ENCODE measurements around the gene CARS1.

Gene CARS1

DNA sequence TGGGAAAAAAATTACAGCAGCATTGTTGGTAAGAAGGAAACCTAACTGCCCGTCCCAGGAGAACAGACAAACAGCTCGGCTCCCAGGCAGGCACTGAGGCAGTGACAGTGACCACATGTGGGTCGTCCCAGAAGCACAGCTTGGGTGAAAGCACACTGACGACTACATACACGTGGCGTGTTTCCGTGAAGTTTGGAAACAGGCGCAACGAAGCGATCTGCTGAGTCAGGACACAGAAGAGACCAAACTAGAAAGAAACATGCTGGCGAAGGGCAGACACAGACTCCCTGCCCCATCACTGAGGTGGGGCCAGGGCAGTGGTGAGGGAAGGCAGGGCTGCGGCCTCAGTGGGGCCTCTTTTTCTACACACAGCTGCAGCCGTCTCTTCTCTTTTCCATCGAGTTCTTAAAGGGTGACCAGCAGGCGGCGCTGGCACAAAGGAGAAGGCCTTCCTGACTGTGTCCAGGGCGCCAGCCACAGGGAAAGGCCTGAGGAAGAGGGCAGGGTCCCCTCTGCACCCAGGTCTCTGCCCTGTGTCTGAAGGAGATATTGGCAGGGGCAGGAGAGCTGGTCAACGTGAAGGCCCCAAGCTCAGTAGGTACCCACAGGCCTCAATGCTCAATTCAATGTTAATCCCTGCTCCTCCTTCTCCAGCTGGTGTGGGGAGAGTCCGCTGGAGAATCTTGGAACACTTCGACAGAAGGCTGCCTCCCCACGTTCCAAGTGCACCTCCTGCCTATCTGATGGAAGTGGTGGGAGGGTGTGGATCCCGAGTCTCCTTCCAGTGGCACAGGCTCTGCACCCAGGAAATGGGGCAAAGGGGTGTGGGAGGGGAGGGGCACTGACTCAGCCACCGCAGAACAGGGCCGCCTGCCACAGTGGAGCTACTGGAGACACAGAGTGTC is 19.9 kb downstream of the CARS1 start:
- peak in 4 of 6 experiments; percentile 15 to 28 (median 22) for DNase-seq

DNA sequence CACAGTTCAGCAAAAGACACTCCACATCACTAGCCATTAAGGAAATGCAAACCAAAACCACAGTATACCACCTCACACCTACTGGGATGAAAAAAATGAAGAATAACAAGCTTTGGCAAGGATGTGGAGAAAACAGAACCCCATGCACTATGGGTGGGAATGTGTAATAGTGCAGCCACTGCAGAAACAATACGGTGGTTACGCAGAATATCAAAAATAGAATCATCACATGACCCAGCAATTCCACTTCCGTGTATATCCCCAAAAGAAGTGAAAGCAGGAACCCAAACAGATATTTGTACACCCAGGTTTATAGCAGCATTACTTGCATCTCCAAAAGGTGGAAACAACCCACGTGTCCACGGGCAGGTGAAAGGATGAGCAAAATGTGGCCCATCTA is 20.8 kb downstream of the CARS1 start:
- DNase-seq: no peak

DNA sequence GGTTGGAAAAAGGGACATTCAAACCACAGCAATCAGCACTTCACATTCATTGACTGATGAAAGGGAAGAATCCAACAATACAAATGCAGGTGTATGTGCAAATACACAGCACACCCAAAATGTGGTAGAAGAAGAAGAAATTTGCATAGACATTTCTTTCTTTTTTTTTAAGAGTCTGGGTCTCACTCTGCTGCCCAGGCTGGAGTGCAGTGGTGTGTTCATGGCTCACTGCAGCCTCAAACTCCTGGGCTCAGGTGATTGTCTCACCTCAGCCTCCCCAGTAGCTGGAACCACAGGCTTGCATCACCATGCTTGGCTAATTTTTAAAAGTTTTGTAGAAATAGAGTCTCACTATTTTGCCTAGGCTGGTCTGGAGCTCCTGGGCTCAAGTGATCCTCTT is 21.9 kb downstream of the CARS1 start:
- DNase-seq: no peak

DNA sequence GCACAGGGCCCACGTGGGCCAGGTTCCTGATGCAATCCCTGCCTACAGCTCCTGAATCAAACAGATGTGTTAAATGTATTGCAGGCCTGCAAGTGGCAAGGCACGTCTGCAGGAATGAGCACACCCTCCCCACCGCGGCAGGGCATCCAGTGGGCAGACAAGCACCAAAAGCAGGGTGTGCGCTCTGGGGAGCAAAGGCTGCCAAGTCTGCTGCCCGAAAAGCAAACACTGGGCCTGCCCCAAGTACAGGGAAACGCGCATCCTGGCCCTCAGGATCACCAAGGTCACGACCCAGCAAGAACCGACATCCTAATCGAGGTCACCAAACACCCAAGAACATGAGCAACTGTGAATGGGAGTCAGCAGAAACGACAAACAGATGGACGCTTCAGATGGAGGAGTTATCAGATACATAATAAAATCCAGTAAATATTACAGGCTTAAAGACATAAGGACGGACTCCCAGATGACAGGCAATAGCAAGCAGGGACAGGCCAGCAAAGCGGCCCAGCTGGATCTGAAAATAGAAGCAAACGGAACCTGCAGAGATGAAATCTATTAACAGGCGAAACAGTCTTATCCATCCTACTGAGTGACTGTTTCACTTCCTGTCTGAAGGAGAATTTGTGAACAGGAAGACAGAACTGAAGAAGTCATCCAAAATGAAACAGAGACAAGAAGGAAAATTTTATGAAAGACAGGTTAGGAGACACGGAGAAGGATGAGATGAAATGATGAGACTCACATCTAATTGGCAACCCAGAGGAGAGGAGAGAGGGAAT is 26.7 kb downstream of the CARS1 start:
- no peak for DNase-seq

DNA sequence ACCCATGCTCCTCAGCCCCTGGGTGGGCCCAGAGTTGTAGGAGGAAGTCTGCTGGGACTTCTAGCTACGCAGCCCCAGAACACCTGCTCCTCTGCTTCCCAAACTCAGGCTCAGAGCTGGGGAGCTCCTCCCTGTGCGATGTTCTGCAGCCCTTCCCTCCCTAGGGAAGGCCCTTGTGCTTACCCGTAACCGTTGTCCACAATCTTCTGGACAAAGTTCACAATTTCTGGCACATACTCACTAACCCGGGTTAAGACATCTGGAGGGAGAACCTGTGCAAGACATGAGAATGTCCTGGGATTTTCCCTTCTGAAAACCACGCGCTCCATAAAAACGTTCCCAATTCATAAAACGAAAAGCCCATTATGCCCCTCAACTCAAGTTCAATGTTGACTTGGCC is 28.4 kb downstream of the CARS1 start:
- DNase-seq: no peak

DNA sequence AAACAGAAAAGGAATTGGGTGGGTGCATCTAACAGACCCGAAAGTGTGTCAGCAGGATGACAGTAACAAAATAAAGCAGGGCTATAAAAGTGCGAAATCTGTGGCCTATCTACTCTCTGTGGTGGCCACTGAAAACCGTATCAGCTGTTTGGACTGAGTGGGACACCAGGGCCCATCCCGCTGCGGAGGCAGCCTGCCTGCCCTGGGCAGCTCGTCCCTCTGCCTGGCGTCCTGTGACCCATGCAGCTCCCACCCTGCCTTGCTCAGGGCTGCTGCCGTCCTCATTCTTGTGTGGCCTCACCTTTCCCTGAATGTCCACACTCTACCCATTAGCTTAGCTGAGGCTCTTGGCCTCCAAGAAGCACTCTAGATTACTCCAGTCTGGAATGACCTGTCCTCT is 30.4 kb downstream of the CARS1 start:
- DNase-seq: no peak

DNA sequence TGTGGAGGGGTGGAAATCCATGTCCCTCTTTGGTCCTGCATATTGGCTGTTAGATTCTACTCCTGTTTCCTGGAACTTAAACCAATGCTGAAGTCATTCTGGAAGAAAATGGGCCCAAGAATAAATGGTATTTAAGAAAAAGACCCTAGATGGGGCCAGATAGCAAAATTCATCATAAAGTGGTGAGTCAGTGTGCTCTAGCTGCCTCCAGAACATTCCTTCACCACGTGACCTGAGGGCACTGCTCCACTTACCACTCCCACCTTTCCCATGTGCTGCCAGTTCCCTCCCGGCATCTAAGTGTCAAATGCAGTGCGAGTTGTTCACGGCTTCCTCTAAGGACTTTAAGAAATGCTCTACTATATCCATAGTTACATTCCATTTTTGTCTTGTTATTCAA is 34.2 kb downstream of the CARS1 start:
- DNase-seq: no peak

DNA sequence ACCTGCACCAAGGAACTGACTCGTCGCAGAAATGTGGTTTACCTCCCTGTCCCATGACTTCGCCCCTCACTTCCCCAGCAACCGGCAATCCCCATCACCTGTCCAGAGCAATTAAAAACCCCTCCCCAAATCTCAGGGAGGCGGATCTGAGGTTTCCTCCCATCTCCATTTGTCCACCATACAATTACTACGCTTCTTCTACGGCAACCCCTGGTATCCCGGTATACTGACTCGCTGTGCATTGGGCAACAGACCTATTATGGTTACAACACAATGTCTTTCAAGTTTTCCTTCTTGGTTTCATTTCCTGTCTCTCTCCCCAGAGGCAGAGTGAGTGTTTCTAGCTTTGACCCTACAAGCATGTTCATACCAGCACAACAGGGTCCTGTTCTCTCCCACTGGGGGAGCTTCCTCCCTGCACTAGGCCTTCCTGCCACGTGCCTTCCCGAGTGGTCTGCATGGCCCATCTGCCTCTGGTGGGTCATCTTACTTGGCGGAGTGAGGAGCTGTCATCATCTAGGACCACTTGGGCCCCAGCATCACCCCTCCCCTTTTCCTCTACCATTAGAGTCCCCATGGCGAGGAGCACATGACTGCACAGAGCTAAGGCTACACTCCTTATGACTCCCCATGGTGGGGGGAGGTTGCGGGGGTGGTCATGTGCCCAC is 34.8 kb downstream of the CARS1 start:
- no peak for DNase-seq

DNA sequence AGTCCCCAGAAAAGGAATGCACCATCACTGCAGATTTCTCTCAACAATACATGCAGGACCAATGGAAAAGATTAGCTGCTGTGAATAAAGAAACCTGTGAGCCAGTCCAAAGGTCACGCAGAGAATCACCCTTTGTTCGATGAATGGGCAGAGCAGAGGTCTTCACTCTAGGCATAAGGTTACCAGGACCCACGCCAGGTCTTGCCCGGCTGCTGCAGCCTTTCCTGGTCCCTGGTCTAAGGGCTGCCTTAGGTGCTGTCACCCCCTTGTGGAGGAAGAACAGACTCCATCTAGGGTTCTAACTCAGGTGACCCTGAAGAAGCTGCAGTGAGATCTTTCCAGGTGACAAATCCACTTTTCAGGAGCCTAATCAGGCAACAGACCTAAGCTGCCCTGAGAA is 36.1 kb downstream of the CARS1 start:
- peak; percentile 8 to 36 (median 14) for DNase-seq

DNA sequence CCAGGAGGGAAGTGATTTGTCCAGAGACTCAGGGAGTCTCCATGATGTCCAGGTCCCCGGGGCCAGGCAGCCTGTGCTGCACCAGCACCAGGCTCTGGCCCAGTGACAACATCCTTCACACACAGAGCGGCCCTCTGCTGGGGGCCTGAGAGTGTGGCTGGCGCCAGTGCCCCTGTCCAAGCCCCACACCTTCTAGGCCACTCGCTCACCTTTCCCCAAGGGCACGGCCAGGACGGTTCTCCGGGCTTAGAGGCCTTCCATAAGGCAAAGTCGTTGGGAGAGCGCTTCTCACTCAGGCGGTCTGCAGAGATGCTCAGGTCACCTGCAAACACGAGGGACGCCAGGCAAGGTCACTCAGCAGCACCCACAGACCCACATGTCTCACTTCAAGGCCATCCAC is 37.2 kb downstream of the CARS1 start:
- no peak for DNase-seq

DNA sequence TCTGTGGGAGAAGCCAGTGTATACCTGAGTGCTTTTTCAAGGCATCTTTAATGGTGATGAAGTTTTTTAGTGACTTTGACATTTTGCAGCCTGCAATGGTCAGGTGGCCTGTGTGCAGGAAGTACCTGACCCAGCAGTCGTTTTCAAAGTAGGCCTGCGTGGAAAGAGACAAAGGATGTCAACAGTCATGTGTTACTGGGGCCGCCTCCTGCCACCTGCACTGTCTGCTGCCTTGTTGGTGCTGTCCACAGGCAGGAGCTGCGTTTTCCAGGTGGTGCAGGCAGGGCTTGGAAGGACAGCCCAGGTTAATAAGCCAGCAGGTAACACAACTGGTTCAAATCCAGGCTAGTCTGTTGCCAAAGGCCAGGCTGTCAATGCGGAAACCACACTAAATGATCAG is 38.6 kb downstream of the CARS1 start:
- no peak for DNase-seq

DNA sequence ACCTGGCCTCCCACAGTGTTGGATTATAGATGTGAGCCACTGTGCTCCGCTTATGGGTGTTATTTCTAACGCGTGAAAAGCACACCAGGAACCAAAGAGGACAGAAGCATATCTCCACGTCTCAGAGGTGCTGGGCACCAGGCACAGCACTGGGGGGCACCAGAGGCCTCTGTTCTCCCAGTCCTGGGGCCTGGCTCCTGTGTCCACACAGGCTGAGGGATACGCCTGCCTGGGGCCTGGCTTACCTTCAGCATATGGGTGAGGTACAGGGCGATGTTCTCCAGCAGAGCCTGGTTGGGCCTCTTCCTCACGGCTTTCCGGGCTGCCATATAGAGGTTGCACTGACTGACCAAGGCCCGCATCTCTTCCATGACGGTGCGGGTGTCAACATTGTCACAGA is 40.4 kb downstream of the CARS1 start:
- no peak for DNase-seq

DNA sequence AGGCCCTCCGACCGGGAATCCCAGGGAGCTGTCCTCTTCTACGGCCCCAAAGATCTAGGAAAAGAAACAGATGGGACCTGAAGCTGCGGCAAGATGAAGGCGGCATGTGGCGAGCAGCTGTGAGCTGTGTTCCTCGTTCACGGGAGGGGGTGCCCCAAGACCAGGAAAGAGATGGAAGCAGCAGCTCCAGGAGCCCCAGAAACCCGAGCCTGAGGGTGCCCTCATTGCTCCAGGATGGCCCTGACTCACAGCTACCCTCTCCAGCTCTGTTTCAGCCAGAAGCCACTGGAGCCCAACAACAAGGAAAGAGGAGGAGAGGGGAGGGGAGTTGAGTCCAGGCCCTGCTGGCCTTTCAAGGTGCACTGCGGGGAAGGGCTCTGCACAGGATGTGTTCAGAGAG is 41.4 kb downstream of the CARS1 start:
- DNase-seq: no peak

DNA sequence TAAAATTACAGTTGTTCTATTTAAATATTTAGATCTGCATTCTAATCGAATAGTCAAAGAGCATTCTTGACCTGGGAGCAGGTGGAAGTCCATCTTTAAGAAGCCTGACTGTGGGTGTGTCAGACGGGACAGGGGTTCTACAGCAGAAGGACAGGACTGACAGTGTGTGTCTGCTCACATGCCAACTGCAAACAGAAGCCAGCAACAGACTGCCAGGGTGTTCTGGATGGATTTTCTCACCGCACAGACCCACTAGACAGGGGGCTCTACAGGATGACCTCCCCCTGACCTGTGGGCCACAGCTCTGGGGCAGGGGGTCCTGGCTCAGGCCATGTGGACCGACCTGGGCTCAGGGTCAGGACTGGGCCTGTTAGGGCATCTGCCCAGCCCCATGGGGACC is 42.3 kb downstream of the CARS1 start:
- DNase-seq: peak in 1 of 6 experiments; percentile 22

DNA sequence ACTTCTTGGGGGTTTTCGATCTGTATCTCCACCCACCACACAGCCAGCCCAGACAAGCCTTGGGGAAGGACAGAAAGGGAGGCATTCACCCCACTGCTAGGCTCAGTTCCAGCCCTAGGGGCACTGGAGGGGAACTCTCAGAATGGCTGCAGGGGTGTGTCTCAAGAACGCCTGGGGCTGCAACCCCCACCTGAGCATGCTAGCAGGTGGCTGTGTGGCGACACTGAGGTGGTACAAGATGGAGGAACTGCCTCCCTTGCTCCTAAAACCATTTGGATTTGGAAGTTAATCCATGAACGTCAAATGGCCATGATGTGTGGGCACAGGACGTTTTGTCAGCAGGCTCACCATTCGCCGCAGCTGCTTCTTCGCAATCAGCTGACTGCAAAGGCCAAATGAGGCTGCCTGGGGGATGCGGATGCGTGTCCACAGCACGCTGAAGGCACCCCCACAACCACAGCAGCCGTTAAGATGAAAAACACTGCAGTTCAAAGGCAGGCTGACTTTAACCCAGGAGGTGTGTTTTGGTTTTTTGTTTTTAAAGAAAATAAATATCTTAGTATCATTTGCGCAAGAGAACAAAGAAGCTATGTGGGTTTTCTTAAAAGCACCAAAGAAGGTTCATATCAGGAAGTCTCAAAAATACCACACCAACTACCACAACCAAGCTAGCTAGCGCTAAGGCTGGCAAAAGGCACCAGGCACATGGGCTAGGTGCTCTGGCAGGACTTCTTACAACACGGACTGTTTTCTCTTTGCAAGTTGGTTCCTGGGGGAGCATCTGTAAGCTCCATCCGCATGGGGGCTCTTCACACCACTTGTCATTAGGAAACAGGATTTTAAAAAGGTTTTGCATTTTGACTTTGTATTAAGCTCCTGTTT is 42.9 kb downstream of the CARS1 start:
- DNase-seq: peak; percentile 68 to 93 (median 79)

DNA sequence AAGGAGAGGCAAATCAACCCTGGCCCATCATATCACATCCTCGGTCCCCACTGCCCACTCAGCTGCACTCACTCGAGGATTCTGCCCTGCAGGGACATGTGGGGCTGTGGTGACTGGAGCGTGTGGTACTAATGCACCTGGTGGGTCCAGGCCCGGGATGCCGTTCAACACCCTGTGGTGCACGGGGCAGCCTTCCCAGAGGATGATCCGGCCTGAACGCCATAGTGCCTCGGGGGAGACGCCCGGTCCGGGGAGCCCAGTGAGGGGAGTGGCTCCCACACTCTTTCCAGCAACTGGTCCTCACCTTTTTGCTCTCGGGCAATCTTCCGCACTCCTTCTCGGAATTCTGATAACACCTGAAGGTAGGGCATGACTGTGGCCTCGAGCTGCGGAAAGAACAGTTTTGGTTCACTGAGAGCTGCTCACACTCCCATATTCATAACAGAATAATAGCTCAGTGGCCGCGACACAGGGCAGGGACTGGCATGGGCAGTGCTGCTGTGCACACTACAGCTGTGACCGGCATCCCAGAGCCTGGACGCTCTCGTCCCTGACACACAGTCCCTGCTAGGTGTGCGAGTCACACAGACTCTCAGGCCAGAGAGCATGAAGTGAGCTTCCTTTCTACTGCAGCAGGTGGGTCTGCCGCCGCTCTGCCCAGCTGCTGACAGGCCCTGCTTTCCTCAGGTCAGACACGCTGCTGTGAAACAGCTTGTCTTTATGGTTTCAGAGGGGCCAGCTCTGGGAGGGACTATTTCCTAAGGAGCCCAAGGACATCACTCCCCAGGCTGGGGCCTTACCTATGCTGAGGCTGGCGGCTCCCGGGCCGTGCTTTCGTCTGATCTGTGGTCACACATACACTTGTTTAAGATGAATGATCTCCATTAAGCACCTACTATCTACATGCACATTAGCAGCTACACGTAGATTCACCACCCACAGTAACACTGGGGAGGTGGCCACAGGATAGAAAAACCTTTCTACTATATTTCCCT is 45.0 kb downstream of the CARS1 start:
- no peak for DNase-seq

DNA sequence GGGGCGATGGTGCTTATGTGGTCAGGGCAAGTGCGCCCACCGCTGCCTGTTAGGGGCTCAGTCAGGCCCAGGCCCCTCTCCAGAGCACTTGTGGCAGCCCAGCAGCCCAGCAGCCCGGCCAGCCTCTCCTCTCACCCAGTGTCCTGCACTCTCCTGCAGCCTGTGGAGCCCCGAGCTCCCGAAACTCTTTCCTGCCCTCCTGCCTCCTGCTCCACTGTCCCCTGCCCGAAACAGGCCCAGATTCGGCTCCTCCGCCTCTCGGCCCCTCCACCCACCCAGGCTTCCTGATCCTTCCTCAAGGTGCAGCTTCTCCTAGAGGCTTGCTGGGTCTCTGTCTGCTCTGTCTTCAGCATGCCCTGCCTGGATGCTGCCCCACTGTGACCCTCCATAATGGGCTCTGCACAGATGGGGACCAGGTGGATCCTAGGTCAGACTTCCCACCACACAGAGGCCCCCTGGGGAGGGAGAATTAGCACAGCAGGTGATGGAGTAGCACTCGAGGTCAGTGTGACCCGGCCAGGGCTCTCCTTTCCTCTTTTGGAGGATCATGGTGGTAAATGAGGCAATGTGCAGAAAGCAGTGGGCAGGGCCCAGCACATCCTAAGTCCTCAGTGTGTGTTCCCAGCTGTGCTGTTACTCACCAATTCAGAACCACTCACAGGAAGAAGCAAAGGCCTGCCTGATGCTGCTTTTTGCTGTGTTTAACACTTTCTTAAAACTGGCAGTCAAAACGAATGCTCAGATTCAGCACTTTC is 46.5 kb downstream of the CARS1 start:
- no peak for DNase-seq

DNA sequence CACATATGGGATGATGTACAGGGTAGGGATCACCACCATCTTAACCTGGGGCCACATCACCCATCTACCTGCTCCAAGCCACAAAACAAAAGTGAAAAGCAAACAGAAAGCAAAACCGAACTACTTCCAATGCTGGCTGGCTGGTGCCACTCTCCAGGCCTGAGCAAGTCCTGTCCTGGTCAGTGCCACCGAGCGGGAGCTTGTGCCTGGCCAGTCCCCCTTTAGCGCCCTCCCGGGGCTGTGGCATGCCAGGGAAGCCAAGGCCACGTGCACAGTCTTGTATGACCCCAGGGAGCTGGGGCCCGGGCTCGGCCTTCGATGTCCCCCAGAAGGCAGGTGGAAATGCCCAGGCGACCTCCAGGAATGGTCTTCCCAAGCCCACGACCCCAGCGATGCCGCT is 47.2 kb downstream of the CARS1 start:
- DNase-seq: no peak

DNA sequence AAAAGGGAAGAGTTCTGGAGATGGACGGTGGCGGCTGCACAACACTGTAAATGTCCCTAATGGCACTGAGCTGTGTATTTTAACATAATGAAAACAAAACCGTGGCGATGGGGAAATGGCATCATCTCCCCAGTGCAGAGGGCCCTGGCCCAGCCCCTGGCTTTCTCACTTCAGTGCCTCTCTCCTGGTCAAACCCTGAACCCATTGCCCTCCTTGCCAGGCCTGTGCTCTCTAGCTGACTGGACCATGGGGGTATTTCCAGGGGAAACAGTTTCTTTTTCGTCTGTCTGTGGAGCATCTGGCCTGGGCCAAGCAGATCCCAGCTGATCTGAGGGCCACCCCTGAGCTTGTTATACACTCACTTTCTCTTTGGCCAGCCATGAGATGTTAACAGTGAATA is 47.7 kb downstream of the CARS1 start:
- DNase-seq: no peak

DNA sequence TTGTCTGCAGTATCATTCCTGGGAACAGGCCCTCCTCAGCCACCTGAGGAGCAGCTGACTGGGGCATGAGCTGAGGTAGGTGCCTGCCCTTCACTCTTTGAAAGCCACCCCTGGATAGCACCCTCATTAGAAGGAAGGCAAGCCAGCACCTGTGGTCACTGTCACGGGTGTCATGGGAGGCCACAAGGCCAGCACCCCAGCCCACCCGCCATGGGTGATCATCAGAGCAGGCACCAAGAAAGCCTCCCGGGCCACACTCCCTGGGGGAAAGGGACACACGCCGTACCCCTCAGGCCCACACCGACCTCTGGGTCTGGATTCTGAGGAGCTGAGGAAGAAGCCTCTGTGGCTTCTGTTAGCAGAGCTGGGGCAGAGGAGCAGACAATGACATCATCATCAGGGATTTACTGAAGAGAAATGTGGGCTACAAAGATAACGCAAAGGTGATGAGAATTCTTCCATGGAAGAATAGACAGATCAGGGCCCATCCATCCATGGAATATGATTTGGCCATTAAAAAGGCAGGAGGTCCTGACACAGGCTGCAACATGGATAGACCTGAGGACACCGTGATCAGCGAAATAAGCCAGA is 48.4 kb downstream of the CARS1 start:
- DNase-seq: no peak
